Aorta (tissue), 5 donors: Measurements from ENCODE around the gene IQGAP2. TPM values are rescaled to one million over a fixed set of nuclear protein-coding genes. Genes with fewer than 3 reads are reported as not detected.
"Not testable (repeated sequence)": the region's sequence is repeated elsewhere in the genome, so short reads cannot be mapped to it uniquely, and the experiment has no call there.

ENCODE experiments used
- ATAC-seq: fragments of 200-7000 bp; cut with Tn5 transposase; one replicate; pipeline ENCODE4 v1.9.1; 2022; ENCODE audit warnings: moderate library complexity; ENCODE audit not compliant: low FRiP score
- DNase-seq, 2 donors: peaks; one replicate each; pipeline ENCODE4 v3.0.0-alpha.2; 2020
- H3K27ac ChIP-seq, 2 donors: one replicate each; pipeline ENCODE4 v1.5.1; 2013; ENCODE audit warnings: low read length in 2 of 2, mild to moderate bottlenecking in 2 of 2, moderate library complexity in 2 of 2, control low read depth in 1 of 2, inconsistent platforms in 1 of 2, low read depth in 1 of 2
- H3K27me3 ChIP-seq, 2 donors: one replicate each; pipeline ENCODE4 v1.6.1; 2013; ENCODE audit warnings: control low read depth in 1 of 2, low read length in 1 of 2, mild to moderate bottlenecking in 1 of 2, moderate library complexity in 1 of 2; ENCODE audit not compliant: insufficient read depth in 2 of 2, control insufficient read depth in 1 of 2
- H3K36me3 ChIP-seq, 2 donors: one replicate each; pipeline ENCODE4 v1.6.1; 2013; ENCODE audit warnings: control low read depth in 1 of 2, low read length in 1 of 2, mild to moderate bottlenecking in 1 of 2; ENCODE audit not compliant: insufficient read depth in 2 of 2, control insufficient read depth in 1 of 2
- H3K4me1 ChIP-seq, 2 donors: one replicate each; pipeline ENCODE4 v1.6.1; 2013; ENCODE audit warnings: low read length in 2 of 2, control low read depth in 1 of 2, mild to moderate bottlenecking in 1 of 2, moderate library complexity in 1 of 2; ENCODE audit not compliant: insufficient read depth in 2 of 2, control insufficient read depth in 1 of 2
- H3K4me3 ChIP-seq, 2 donors: one replicate each; pipeline ENCODE4 v1.5.1; 2013; ENCODE audit warnings: low read length in 2 of 2, control low read depth in 1 of 2, mild to moderate bottlenecking in 1 of 2
- H3K9me3 ChIP-seq: one replicate; pipeline ENCODE4 v1.6.1; 2013; ENCODE audit warnings: mild to moderate bottlenecking, low read length; ENCODE audit not compliant: control insufficient read depth
- WGBS, 2 donors: extraction: QIAGEN DNeasy Blood & Tissue Kit; methylation state at CpG; one replicate each; pipeline ENCODE4 v1.1.7; 2013; 5-methylcytosine and 5-hydroxymethylcytosine counted together
- intact Hi-C, 2 donors: fragments of 100-400 bp; cut with DNase I; formaldehyde crosslinking; loops; one replicate each; pipeline versions ENCODE4 v1.14.2 to v1.15.0; 2022
- polyA plus RNA-seq, 2 donors: library from polyadenylated mRNA; stranded (reverse); fragments of 200-250 nt; gene quantifications; one replicate each; pipeline ENCODE4 v1.2.3, GENCODE V29; 2013
- total RNA-seq, 2 donors: library from RNA; stranded (reverse); fragmentation: NEBNext Ultra II Directional; extraction: Animal tissue kit (Norgen Biotek cat#: 25700); gene quantifications; one replicate each; pipeline ENCODE4 v1.2.1, GENCODE V29; 2021
- donor health status: healthy with polysubstance abuse.
- donor health status: Bipolar disorder and iron deficiency.
- donor health status: DM: no; HTN: no; CAD: no.
- donor health status: DM: no; HTN: no; CAD: no.
- donor health status: DM: yes; HTN: yes; CAD: no.

IQGAP2 gene
- total and polyA plus RNA-seq, 4 donors = 2.6 to 40.2 (median 20.4) TPM

GRCh38 chr5:76419597-76420298, 16.7 kb downstream of the IQGAP2 start:
- intact Hi-C loops = loop anchor here in 1 of 2 donors (1.0 kb wide), 1 partner anchor 14 kb away; no protein-coding TSS in a partner anchor
- Histone ChIP-seq H3K27ac (no peak overlapping the region), H3K4me1 (no peaks in the 10 kb centered on the region), H3K27me3 (no peaks in the 10 kb centered on the region), H3K9me3 (no peaks in the 10 kb centered on the region), H3K36me3 (no peaks in the 10 kb centered on the region), H3K4me3 (no peak overlapping the region)
- no peak for DNase-seq
- WGBS, 2 donors = 97 to 100% methylated on average over 1 of the region's 1 CpG
- no peak for ATAC-seq

DNA sequence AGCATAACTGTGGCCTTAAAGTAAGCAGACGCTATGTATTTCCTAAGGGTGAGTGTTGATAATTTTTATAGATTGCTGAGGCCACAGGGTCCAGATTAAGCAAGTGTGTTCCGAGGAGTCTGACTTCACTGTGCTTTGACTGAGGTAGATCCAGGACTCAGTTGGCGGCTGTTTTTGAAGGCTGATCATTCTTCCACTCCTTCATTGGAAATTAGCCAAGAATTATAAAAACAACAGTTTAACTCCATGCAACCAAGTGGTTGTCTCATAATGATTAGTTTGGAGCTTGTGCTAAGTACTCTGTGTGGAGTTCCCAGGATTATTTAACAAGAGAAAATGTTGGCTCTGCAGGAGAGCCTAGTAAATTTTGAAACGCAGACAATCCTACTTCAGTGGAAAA, 19.1 kb downstream of the IQGAP2 start:
- peaks cover 0 to 2% of the 10 kb centered on the region in 2 donors for H3K27me3 ChIP-seq
- WGBS, 2 donors = 8 to 21% methylated on average over 4 of the region's 4 CpGs
- no peaks in the 10 kb centered on the region for H3K9me3 ChIP-seq
- H3K4me1 ChIP-seq = no peaks in the 10 kb centered on the region
- H3K27ac ChIP-seq = no peak overlapping the region
- intact Hi-C loops = no loop called here
- no peak for DNase-seq
- H3K4me3 ChIP-seq = no peak overlapping the region
- H3K36me3 ChIP-seq = no peaks in the 10 kb centered on the region
- no peak for ATAC-seq

- Histone ChIP-seq H3K9me3 (no peaks in the 10 kb centered on the region), H3K27ac (no peak overlapping the region), H3K36me3 (no peaks in the 10 kb centered on the region), H3K4me3 (no peak overlapping the region), H3K27me3 (peaks cover 0 to 2% of the 10 kb centered on the region in 2 donors), H3K4me1 (no peaks in the 10 kb centered on the region)
- intact Hi-C loops = no loop called here
- ATAC-seq (no peak), DNase-seq (no peak)
- WGBS, 2 donors = 86 to 93% methylated on average over 3 of the region's 3 CpGs
These were observed 19.7 kb downstream of the IQGAP2 start for GRCh38 chr5:76422742-76423141.

- Histone ChIP-seq H3K4me3 (no peak overlapping the region), H3K36me3 (no peaks in the 10 kb centered on the region), H3K27me3 (peaks cover 0 to 2% of the 10 kb centered on the region in 2 donors), H3K27ac (no peak overlapping the region), H3K4me1 (no peaks in the 10 kb centered on the region), H3K9me3 (no peaks in the 10 kb centered on the region)
- DNase-seq (no peak), ATAC-seq (no peak)
- intact Hi-C loops = no loop called here
- WGBS, 2 donors = 69 to 79% methylated on average over 4 of the region's 4 CpGs
These were observed 22.1 kb downstream of the IQGAP2 start for GRCh38 chr5:76425146-76425545.

- no peak for DNase-seq
- Histone ChIP-seq H3K27me3 (peaks cover 0 to 2% of the 10 kb centered on the region in 2 donors), H3K36me3 (no peaks in the 10 kb centered on the region), H3K4me1 (no peaks in the 10 kb centered on the region), H3K4me3 (no peak overlapping the region), H3K9me3 (no peaks in the 10 kb centered on the region), H3K27ac (no peak overlapping the region)
- ATAC-seq = no peak
- intact Hi-C loops = no loop called here
- WGBS, 2 donors = 56 to 59% methylated on average over 12 of the region's 12 CpGs
These were observed 23.1 kb downstream of the IQGAP2 start for GRCh38 chr5:76425928-76426804.

DNA sequence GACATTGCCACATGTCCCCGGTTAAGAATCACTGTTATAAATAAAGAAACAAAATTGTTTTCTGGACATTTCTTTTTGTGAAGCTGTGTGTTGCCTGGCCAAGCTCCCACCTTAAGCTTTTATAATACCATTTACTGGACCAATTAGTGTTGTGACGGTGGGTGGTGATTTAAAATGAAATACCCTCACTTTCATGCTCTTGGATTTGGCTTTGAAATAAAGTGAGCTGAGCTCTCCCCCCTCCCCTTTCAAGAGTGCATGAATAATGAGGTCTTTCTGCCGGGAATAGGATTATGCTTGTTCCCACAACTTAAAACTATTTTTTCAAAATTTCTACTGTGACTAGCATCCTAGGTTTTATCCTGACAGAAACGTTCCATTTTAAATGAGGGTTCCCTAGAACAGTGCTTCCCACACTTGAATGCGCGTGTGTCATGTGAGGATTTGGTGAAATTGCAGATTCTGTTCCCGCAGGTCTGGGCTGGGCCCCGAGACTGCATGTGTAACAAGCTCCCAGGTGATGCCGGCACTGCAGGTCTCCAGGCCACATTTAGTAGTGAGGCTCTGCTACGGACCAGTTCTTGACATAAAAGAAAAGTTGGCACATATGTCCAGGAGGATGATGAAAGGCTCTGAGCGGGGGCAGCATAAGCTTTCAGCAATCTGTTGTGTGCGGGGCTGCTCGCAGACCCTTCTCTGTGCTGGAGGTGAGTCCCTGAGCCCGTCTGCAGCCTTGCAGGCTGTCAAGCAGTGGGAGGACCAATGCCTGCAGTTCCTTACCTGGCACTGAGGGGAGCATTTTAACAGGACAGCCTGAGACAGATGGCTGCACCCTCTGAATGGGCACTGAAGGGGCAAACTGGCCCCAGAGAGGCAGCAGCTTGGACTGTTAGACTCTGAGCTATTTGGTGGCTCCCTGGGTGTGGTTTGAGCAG, 24.4 kb downstream of the IQGAP2 start:
- 73 to 80% methylated on average over 14 of the region's 14 CpGs for WGBS, 2 donors
- H3K4me1 ChIP-seq = no peaks in the 10 kb centered on the region
- ATAC-seq = no peak

GRCh38 chr5:76428550-76428949, 25.5 kb downstream of the IQGAP2 start:
- H3K4me3 ChIP-seq, H3K27me3 ChIP-seq, H3K27ac ChIP-seq, H3K36me3 ChIP-seq, H3K4me1 ChIP-seq, DNase-seq, ATAC-seq, H3K9me3 ChIP-seq, intact Hi-C loops: not testable (repeated sequence)
- WGBS, 2 donors = 98 to 99% methylated on average over 6 of the region's 6 CpGs

More for the DNA sequence above, 24.4 kb downstream of the IQGAP2 start:
- intact Hi-C loops = no loop called here
- peaks cover 0 to 2% of the 10 kb centered on the region in 2 donors for H3K27me3 ChIP-seq
- no peak for DNase-seq
- H3K4me3 ChIP-seq = no peak overlapping the region
- H3K36me3 ChIP-seq = no peaks in the 10 kb centered on the region
- no peak overlapping the region for H3K27ac ChIP-seq
- H3K9me3 ChIP-seq = no peaks in the 10 kb centered on the region

DNA sequence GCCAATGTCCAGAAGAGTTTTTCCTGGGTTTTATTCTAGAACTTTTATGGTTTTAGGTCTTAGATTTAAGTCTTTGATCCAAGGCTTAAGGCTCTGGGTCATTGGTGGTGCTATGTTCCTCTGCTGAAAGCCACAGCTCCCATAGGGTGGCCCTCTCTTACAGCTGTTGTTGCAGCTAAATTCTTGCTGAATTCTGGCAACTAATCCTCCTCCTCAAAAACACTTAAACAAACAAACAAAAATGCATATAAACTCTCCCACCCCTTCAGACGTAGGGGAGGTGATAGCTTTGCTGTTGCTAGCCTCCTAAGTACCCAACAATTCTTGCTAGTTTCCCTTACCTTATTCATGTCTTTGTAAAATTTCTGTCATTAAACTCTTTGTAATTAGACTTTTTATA, 30.2 kb downstream of the IQGAP2 start:
- Histone ChIP-seq H3K27me3 (no peaks in the 10 kb centered on the region), H3K36me3 (no peaks in the 10 kb centered on the region), H3K4me1 (no peaks in the 10 kb centered on the region), H3K27ac (no peak overlapping the region), H3K4me3 (no peak overlapping the region), H3K9me3 (no peaks in the 10 kb centered on the region)
- intact Hi-C loops = no loop called here
- ATAC-seq = no peak
- no peak for DNase-seq
- 38 to 62% methylated on average over 1 of the region's 1 CpG for WGBS, 2 donors
